Hepatocyte (in vitro differentiated cells): ENCODE measurements around the gene STAC. TPM values are rescaled to one million over a fixed set of nuclear protein-coding genes. Genes with fewer than 3 reads are reported as not detected.

Experiments used
- DNase-seq: peaks from one replicate; pipeline ENCODE4 v3.0.0-alpha.2; 2016; ENCODE audit warnings: low spot score
- H2AFZ ChIP-seq: fragments of 200-600 bp; sonication (generic); 2 replicates; pipeline ENCODE4 v1.6.0; 2016; ENCODE audit warnings: antibody characterized with exemption, mild to moderate bottlenecking
- H3K27ac ChIP-seq: fragments of 200-600 bp; sonication (generic); 2 replicates; pipeline ENCODE4 v1.5.1; 2016; ENCODE audit warnings: mild to moderate bottlenecking
- H3K27me3 ChIP-seq: fragments of 200-600 bp; sonication (generic); 2 replicates; pipeline ENCODE4 v1.6.1; 2016
- H3K36me3 ChIP-seq: fragments of 200-600 bp; sonication (generic); replicated peaks from 2 replicates; pipeline ENCODE4 v1.5.1; 2016; ENCODE audit warnings: low read depth; ENCODE audit not compliant: insufficient read depth
- H3K4me1 ChIP-seq: fragments of 200-600 bp; sonication (generic); 2 replicates; pipeline ENCODE4 v1.5.1; 2016; ENCODE audit warnings: mild to moderate bottlenecking, moderate library complexity; ENCODE audit not compliant: insufficient read depth
- H3K4me2 ChIP-seq: fragments of 200-600 bp; sonication (generic); 2 replicates; pipeline ENCODE4 v1.6.0; 2016
- H3K4me3 ChIP-seq: fragments of 200-600 bp; sonication (generic); 2 replicates; pipeline ENCODE4 v1.5.1; 2016; ENCODE audit warnings: mild to moderate bottlenecking
- H3K79me2 ChIP-seq: fragments of 200-600 bp; sonication (generic); 2 replicates; pipeline ENCODE4 v1.6.0; 2017; ENCODE audit warnings: mild to moderate bottlenecking
- H3K9me2 ChIP-seq: fragments of 200-600 bp; sonication (generic); replicated peaks from 2 replicates; pipeline ENCODE4 v1.6.0; 2017; ENCODE audit warnings: mild to moderate bottlenecking; ENCODE audit not compliant: insufficient read depth
- H3K9me3 ChIP-seq: fragments of 200-600 bp; sonication (generic); 2 replicates; pipeline ENCODE4 v1.5.1; 2016; ENCODE audit warnings: low read depth, mild to moderate bottlenecking
- H4K20me1 ChIP-seq: fragments of 200-600 bp; sonication (generic); 2 replicates; pipeline ENCODE4 v1.6.0; 2016; ENCODE audit warnings: mild to moderate bottlenecking; ENCODE audit not compliant: insufficient read depth, poor library complexity, severe bottlenecking
- EZH2 ChIP-seq: fragments of 200-600 bp; sonication (generic); IDR thresholded peaks from 2 replicates; pipeline ENCODE4 v1.6.1; 2016; ENCODE audit warnings: antibody characterized with exemption, mild to moderate bottlenecking, borderline replicate concordance
- EZH2phosphoT487 ChIP-seq: fragments of 200-600 bp; sonication (generic); IDR thresholded peaks from one replicate; pipeline ENCODE4 v1.6.1; 2018; ENCODE audit warnings: antibody characterized with exemption, mild to moderate bottlenecking, low read depth, moderate library complexity; ENCODE audit not compliant: unreplicated experiment, severe bottlenecking
- WGBS: methylation state at CpG from one replicate; pipeline ENCODE4 v1.1.6; 2016; ENCODE audit warnings: low lambda C conversion rate; ENCODE audit errors: missing lambda C conversion rate; 5-methylcytosine and 5-hydroxymethylcytosine counted together
- polyA plus RNA-seq: library from polyadenylated mRNA; unstranded; fragments of >200 nt; fragmentation: Nextera tagmentation; extraction: Ambion mirVana; gene quantifications from 2 replicates; pipeline ENCODE4 v1.2.1, GENCODE V29; 2016
- total RNA-seq: library from RNA; depleted of rRNA; stranded (reverse); fragments of >200 nt; gene quantifications from 2 replicates; pipeline ENCODE4 v1.2.3, GENCODE V29; 2014
- TF ChIP-seq, protein P1 (sequence below): fragments of 200-600 bp; sonication (generic); IDR thresholded peaks from 2 replicates; pipeline ENCODE4 v1.5.1; 2016; ENCODE audit warnings: antibody characterized with exemption, mild to moderate bottlenecking; ENCODE audit not compliant: poor library complexity

STAC gene
- total and polyA plus RNA-seq, 2 experiments from 2014 or later = 0.13 to 0.53 TPM

GRCh38 chr3:36428445-36428844 is 48.1 kb downstream of the STAC start:
- Histone ChIP-seq H3K9me2 (no peaks in the 10 kb centered on the region), H3K27me3 (no peaks in the 10 kb centered on the region), H3K9me3 (no peaks in the 10 kb centered on the region), H3K27ac (no peak overlapping the region), H3K4me1 (no peaks in the 10 kb centered on the region), H3K36me3 (no peaks in the 10 kb centered on the region), H2AFZ (no peak overlapping the region), H3K79me2 (no peaks in the 10 kb centered on the region), H3K4me2 (no peak overlapping the region), H4K20me1 (no peaks in the 10 kb centered on the region), H3K4me3 (no peak overlapping the region)
- WGBS = 88% methylated on average over 4 of the region's 4 CpGs
- no peak for TF ChIP-seq EZH2phosphoT487
- TF ChIP-seq EZH2 = no peak
- TF ChIP-seq, protein P1, sequence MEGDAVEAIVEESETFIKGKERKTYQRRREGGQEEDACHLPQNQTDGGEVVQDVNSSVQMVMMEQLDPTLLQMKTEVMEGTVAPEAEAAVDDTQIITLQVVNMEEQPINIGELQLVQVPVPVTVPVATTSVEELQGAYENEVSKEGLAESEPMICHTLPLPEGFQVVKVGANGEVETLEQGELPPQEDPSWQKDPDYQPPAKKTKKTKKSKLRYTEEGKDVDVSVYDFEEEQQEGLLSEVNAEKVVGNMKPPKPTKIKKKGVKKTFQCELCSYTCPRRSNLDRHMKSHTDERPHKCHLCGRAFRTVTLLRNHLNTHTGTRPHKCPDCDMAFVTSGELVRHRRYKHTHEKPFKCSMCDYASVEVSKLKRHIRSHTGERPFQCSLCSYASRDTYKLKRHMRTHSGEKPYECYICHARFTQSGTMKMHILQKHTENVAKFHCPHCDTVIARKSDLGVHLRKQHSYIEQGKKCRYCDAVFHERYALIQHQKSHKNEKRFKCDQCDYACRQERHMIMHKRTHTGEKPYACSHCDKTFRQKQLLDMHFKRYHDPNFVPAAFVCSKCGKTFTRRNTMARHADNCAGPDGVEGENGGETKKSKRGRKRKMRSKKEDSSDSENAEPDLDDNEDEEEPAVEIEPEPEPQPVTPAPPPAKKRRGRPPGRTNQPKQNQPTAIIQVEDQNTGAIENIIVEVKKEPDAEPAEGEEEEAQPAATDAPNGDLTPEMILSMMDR = no peak
- no peak for DNase-seq

DNA sequence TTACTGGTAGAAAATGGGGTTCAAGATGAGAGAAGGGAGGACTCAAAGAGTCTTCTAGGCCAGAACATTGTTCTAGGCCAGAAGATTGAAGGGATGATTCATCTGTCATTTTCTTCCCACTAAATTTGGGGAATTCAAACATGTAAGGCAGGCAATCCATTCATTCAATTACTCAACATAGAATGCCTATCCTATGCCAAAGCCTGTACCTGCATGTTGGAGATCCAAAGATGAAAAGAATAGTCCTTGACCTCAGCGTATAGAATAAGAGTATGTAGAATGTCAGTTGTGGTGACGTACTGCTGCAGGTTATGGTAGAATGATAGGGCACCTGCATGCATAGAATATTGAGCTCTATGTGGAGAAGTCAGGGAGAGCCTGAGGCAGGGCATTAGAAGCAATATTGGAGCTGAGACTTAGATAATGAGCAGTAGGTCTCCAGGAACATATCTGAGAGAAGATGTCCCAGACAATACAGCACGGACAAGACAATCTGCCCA is 49.7 kb downstream of the STAC start:
- Histone ChIP-seq H3K4me3 (no peak overlapping the region), H3K79me2 (no peaks in the 10 kb centered on the region), H3K9me3 (no peaks in the 10 kb centered on the region), H3K36me3 (no peaks in the 10 kb centered on the region), H3K9me2 (no peaks in the 10 kb centered on the region), H3K4me2 (no peak overlapping the region), H2AFZ (no peak overlapping the region), H3K4me1 (no peaks in the 10 kb centered on the region), H3K27me3 (no peaks in the 10 kb centered on the region), H4K20me1 (no peaks in the 10 kb centered on the region), H3K27ac (no peak overlapping the region)
- TF ChIP-seq EZH2 = no peak
- TF ChIP-seq EZH2phosphoT487 = no peak
- TF ChIP-seq, protein P1 = no peak
- DNase-seq = no peak
- 94% methylated on average over 3 of the region's 3 CpGs for WGBS

DNA sequence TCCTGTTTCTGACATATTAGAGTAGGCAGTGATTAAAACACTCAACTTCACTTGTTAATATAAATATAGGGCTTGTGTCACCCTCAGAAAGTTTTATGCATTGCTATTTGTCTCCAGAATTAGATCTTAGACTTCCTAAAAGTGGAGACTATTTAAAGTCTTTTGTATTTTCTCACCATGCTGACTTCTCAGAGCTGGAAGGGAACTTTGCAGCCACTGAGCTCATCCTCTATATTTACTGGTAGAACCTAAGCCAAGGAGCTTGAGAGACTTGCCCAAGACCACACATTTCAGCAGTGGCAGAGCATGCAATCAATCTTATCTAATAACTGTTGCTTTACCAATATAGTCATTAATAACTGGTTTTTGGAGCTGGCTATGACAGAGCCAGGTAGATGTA is 53.2 kb downstream of the STAC start:
- Histone ChIP-seq H2AFZ (no peak overlapping the region), H3K4me1 (no peaks in the 10 kb centered on the region), H3K79me2 (no peaks in the 10 kb centered on the region), H3K4me3 (no peak overlapping the region), H3K9me3 (no peaks in the 10 kb centered on the region), H3K9me2 (no peaks in the 10 kb centered on the region), H3K36me3 (no peaks in the 10 kb centered on the region), H4K20me1 (no peaks in the 10 kb centered on the region), H3K4me2 (no peak overlapping the region), H3K27ac (no peak overlapping the region), H3K27me3 (no peaks in the 10 kb centered on the region)
- TF ChIP-seq EZH2 (no peak), EZH2phosphoT487 (no peak)
- TF ChIP-seq, protein P1 = no peak
- DNase-seq = no peak
